ENCODE data around the gene ITM2A. TPM values are rescaled to one million over a fixed set of nuclear protein-coding genes. Genes with fewer than 3 reads are reported as not detected.

The ITM2A gene
- total RNA-seq, 2 donors from 2014 or later = 16.1 to 30.0 TPM

GRCh38 chrX:79409657-79410056 is 42.5 kb upstream of the ITM2A start:
- intact Hi-C loops (cut with DNase I) = no loop called here

DNA sequence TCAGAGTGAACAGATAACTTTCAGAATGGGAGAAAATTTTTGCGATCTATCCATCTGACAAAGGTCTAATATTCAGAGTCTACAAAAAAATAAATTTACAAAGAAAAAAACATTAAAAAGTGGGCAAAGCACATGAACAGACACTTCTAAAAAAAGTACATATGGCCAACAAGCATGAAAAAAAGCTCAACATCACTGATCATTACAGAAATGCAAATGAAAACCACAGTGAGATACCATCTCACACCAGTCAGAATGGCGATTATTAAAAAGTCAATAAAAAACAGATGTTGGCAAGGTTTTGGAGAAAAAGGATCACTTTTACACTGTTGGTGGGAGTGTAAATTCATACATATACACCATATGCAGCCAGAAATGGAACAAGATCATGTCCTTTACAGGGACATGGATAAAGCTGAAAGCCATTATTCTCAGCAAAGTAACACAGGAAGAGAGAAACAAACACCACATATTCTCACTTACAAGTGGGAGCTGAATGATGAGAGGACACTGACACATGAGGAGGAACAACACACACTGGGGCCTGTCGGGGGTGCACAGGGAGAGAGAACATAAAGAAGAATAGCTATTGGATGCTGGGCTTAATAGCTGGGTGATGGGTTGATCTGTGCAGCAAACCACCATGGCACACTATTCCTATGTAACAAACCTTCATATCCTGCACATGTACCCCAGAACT is 41.6 kb upstream of the ITM2A start:
- intact Hi-C loops (cut with DNase I) = no loop called here
- WGBS, 2 donors = 59% methylated on average over 3 of the region's 3 CpGs
- Histone ChIP-seq H3K27me3 (no peaks in the 10 kb centered on the region), H3K4me3 (no peak overlapping the region), H3K9me3 (no peaks in the 10 kb centered on the region), H3K27ac (no peak overlapping the region), H3K4me1 (no peaks in the 10 kb centered on the region), H3K36me3 (replicated peaks in 1 of 2; ENCODE audit: insufficient read depth in 1 of 2, low read depth in 2 of 2) (no peaks in the 10 kb centered on the region)
- ATAC-seq (no peak), DNase-seq (no peak)
- no peak for TF ChIP-seq POLR2A (IDR thresholded peaks at IDR 0.05)
- TF ChIP-seq, protein P1, sequence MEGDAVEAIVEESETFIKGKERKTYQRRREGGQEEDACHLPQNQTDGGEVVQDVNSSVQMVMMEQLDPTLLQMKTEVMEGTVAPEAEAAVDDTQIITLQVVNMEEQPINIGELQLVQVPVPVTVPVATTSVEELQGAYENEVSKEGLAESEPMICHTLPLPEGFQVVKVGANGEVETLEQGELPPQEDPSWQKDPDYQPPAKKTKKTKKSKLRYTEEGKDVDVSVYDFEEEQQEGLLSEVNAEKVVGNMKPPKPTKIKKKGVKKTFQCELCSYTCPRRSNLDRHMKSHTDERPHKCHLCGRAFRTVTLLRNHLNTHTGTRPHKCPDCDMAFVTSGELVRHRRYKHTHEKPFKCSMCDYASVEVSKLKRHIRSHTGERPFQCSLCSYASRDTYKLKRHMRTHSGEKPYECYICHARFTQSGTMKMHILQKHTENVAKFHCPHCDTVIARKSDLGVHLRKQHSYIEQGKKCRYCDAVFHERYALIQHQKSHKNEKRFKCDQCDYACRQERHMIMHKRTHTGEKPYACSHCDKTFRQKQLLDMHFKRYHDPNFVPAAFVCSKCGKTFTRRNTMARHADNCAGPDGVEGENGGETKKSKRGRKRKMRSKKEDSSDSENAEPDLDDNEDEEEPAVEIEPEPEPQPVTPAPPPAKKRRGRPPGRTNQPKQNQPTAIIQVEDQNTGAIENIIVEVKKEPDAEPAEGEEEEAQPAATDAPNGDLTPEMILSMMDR (IDR thresholded peaks at IDR 0.05) = no peak

More at GRCh38 chrX:79409657-79410056, 42.5 kb upstream of the ITM2A start:
- ATAC-seq (no peak), DNase-seq (no peak)
- Histone ChIP-seq H3K4me3 (no peak overlapping the region), H3K27me3 (no peaks in the 10 kb centered on the region), H3K36me3 (replicated peaks in 1 of 2; ENCODE audit: insufficient read depth in 1 of 2, low read depth in 2 of 2) (no peaks in the 10 kb centered on the region), H3K4me1 (no peaks in the 10 kb centered on the region), H3K27ac (no peak overlapping the region), H3K9me3 (no peaks in the 10 kb centered on the region)
- no peak for TF ChIP-seq POLR2A (IDR thresholded peaks at IDR 0.05)
- TF ChIP-seq, protein P1 (IDR thresholded peaks at IDR 0.05) = no peak

- no peak for DNase-seq
- no peak overlapping the region for H3K4me3 ChIP-seq
- H3K36me3 ChIP-seq (replicated peaks in 1 of 2; ENCODE audit: insufficient read depth in 1 of 2, low read depth in 2 of 2) = no peaks in the 10 kb centered on the region
- no peaks in the 10 kb centered on the region for H3K4me1 ChIP-seq
- intact Hi-C loops (cut with DNase I) = no loop called here
- no peak overlapping the region for H3K27ac ChIP-seq
- H3K27me3 ChIP-seq = no peaks in the 10 kb centered on the region
- no peaks in the 10 kb centered on the region for H3K9me3 ChIP-seq
- 59 to 65% methylated on average over 4 of the region's 4 CpGs for whole genome bisulfite sequencing, 2 donors
- TF ChIP-seq, protein P1 (IDR thresholded peaks at IDR 0.05) = no peak
- no peak for TF ChIP-seq POLR2A (IDR thresholded peaks at IDR 0.05)
- ATAC-seq = no peak
These were observed 33.5 kb upstream of the ITM2A start for GRCh38 chrX:79400623-79401022.

DNA sequence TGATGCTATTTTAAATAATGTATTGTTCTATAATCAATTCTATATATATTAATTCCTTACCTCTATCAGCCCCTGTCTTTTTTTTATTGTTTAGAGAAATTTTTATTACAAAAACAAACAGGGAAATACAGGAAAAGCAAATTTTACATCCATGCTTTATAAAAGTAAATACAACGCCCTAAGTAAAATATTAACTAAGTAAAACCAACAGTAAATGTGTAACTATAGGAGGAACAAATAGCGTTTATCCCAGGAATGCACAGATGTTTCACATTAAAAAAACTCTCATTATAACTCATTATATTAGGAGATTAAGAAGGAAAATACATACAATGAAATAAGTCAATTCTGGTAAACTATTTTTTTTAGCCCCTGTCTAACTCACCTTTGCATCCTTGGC is 8.2 kb upstream of the ITM2A start:
- Histone ChIP-seq H3K4me3 (no peak overlapping the region), H3K27me3 (no peaks in the 10 kb centered on the region), H3K36me3 (replicated peaks in 1 of 2; ENCODE audit: insufficient read depth in 1 of 2, low read depth in 2 of 2) (no peaks in the 10 kb centered on the region), H3K4me1 (no peaks in the 10 kb centered on the region), H3K27ac (no peak overlapping the region), H3K9me3 (no peaks in the 10 kb centered on the region)
- intact Hi-C loops (cut with DNase I) = no loop called here
- TF ChIP-seq, protein P1 (IDR thresholded peaks at IDR 0.05) = no peak
- no peak for TF ChIP-seq POLR2A (IDR thresholded peaks at IDR 0.05)
- DNase-seq (no peak), ATAC-seq (no peak)
- WGBS, 2 donors = 6 to 18% methylated on average over 2 of the region's 2 CpGs

- Histone ChIP-seq H3K4me3 (no peak overlapping the region), H3K9me3 (no peaks in the 10 kb centered on the region), H3K27ac (no peak overlapping the region), H3K4me1 (peaks cover 2% of the 10 kb centered on the region), H3K27me3 (no peaks in the 10 kb centered on the region), H3K36me3 (replicated peaks in 1 of 2; ENCODE audit: insufficient read depth in 1 of 2, low read depth in 2 of 2) (no peaks in the 10 kb centered on the region)
- DNase-seq (no peak), ATAC-seq (no peak)
- intact Hi-C loops (cut with DNase I) = no loop called here
- 93 to 100% methylated on average over 1 of the region's 1 CpG for WGBS, 2 donors
- TF ChIP-seq, protein P1 (IDR thresholded peaks at IDR 0.05) = no peak
- no peak for TF ChIP-seq POLR2A (IDR thresholded peaks at IDR 0.05)
These were observed 4.5 kb upstream of the ITM2A start for GRCh38 chrX:79371640-79372039.

Data from body of pancreas (tissue), 4 donors.